Right lobe of liver (tissue), 4 donors: ENCODE data around the gene PPP4R4.

Experiments
- POLR2A ChIP-seq: fragments of 450-650 bp; IDR thresholded peaks from one replicate; pipeline ENCODE4 v1.6.1; 2017; ENCODE audit warnings: antibody characterized with exemption, mild to moderate bottlenecking
- TF ChIP-seq, protein P1 (sequence below), 4 donors: fragments of 200-600 bp in 3 of 4; fragments of 450-650 bp in 1 of 4; IDR thresholded peaks; one replicate each; pipeline versions ENCODE4 v1.5.1 to v1.8.0; 2016 to 2022; ENCODE audit warnings: antibody characterized with exemption in 4 of 4, mild to moderate bottlenecking in 2 of 4
- donor health status: DM: no; HTN: no; CAD: no.
- donor health status: DM: no; HTN: no; CAD: no.
- donor health status: DM: no; HTN: yes; CAD: no.

DNA sequence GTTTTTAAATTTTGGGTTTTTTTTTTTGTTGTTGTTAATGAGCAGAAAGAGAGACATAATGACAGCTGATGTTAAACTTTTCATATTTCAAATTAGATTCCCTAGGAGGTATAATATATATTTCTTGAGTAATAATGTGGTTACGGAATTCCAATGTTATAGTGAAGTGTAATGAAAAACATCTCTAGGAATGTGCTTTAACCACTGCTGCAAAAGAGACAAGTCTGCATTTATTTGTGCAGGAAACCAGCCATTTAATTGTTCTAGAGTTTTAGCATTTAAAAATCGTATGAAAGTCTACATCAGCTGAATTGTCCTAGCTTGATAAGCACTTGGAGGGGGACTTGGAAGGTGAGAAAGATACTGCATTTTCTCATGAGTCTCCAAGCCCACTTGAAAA is 104.6 kb downstream of the PPP4R4 start:
- TF ChIP-seq, protein P1, sequence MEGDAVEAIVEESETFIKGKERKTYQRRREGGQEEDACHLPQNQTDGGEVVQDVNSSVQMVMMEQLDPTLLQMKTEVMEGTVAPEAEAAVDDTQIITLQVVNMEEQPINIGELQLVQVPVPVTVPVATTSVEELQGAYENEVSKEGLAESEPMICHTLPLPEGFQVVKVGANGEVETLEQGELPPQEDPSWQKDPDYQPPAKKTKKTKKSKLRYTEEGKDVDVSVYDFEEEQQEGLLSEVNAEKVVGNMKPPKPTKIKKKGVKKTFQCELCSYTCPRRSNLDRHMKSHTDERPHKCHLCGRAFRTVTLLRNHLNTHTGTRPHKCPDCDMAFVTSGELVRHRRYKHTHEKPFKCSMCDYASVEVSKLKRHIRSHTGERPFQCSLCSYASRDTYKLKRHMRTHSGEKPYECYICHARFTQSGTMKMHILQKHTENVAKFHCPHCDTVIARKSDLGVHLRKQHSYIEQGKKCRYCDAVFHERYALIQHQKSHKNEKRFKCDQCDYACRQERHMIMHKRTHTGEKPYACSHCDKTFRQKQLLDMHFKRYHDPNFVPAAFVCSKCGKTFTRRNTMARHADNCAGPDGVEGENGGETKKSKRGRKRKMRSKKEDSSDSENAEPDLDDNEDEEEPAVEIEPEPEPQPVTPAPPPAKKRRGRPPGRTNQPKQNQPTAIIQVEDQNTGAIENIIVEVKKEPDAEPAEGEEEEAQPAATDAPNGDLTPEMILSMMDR (IDR thresholded peaks at IDR 0.05), result no peak
- TF ChIP-seq POLR2A, result no peak
